ENCODE results near the gene SIGLEC7.
A peak's percentile ranks its signal among the peaks of the same experiment; 100 is the strongest.
"Not testable (repeated sequence)": the region's sequence is repeated elsewhere in the genome, so short reads cannot be mapped to it uniquely, and the experiment has no call there.

The SIGLEC7 gene

DNA sequence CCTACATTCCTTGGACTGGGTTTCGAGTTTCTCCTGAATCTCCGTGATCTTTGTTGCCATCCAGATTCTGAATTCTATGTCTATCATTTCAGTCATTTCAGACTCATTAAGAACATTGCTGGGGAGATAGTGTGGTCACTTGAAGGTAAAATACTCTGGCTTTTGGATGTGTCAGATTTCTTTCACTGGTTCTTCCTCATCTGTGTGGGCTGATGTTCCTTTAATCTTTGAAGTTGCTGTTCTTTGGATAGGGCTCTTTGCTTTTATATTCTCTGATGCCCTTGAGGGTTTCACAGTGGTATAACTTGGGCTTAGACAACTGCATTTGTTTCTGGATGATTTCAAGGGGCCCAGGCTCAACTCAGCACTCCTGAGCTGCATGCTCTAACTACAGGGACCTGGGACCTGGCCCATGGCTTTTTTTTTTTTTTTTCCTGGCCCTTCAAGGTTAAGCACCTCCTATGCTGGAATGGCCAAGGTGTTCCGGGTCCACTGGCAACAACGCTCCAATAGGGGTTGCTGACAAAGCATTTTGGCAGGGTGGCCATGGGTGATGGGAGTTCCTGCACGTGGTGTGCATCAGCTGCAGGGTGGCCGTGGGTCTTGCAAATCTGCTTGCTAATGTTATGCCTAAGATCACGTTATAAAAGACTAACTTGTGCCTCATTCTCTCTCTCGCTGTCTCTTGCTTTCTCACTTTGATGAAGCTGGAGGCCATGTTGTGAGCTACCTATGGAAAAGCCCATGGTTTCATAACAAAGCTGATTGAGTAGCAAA is 5.9 kb upstream of the SIGLEC7 start:
- H3K27ac ChIP-seq, result peak overlapping the region in 10 of 21 experiments; percentile 17 to 80 (median 52)
- H3K4me3 ChIP-seq, result no peak overlapping the region

DNA sequence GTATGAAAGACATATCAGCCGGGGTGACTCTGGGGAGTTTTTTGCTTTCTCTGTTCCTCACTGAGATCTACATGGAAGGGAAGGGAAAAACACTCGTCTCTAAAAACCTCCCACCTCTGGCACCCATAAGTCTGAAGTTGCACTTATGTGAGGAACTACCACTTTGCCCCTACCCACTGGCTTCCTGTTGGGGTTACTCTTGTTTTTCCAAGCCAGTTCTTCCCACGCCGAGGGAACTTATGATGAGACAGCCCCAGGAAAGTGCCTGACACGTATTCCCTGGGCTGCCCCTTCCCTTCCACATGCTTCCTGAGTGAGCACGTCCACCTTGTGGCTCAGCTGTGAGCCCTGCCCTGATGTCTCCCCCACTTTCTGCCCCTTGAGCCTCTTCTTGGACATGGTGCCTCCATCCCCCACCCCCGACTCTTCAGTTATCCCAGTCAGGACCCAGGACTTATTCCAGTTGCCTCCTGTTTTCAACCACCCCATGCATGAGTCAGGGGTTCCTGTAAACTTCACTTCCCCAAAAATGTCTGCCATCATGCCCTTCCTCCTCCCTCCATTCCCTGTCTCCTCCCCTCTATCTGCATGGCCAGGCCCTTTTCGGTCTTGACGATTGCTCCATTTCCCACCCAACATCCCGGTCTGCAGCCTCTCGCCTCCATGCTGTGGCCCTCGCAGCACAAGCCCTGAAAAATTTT is 5.1 kb upstream of the SIGLEC7 start:
- peak overlapping the region in 12 of 21 experiments; percentile 17 to 80 (median 66) for H3K27ac ChIP-seq
- H3K4me3 ChIP-seq, result no peak overlapping the region

GRCh38 chr19:51137792-51138425 is 4.2 kb upstream of the SIGLEC7 start:
- Histone ChIP-seq H3K4me3 (no peak overlapping the region), H3K27ac (peak overlapping the region in 14 of 21 experiments; percentile 6 to 80 (median 65))

- H3K4me3 ChIP-seq, result no peak overlapping the region
- peak overlapping the region in 12 of 21 experiments; percentile 6 to 80 (median 67) for H3K27ac ChIP-seq
Measured at GRCh38 chr19:51138549-51138979, 3.5 kb upstream of the SIGLEC7 start.

DNA sequence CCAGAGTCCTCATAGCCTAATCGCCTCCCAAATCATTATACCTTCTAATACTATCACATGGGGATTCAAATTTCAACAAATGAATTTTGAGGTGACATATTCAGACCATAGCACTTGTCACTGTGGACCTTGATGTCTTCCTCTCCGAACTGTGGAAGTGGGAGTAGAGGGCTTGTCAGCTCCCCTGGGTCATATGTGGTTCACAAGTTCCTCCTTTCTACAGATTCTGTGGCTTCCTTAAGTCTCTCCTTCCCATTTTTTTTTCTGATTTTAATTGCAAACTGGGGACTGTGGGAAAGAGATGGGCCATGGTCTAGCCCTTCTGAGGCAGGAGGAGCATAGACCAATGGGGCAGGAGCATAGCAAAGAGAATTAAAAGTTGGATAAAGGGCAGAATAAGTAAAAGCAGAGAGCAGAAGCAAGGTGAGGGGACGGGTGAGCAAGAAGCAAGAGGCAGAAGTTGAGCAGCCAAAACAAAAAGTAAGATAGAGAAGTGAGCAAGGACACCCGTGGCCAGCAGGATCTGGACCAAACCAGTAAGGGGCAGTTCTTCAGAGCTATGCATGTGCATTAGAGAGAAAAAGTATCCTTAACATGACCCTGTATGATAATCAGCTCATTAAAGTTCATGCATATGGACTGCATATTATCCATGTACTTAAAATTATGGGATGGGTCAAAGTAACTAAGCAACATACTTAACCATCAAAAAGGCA is 2.6 kb upstream of the SIGLEC7 start:
- peak overlapping the region in 10 of 21 experiments; percentile 13 to 80 (median 66) for H3K27ac ChIP-seq
- H3K4me3 ChIP-seq, result no peak overlapping the region

DNA sequence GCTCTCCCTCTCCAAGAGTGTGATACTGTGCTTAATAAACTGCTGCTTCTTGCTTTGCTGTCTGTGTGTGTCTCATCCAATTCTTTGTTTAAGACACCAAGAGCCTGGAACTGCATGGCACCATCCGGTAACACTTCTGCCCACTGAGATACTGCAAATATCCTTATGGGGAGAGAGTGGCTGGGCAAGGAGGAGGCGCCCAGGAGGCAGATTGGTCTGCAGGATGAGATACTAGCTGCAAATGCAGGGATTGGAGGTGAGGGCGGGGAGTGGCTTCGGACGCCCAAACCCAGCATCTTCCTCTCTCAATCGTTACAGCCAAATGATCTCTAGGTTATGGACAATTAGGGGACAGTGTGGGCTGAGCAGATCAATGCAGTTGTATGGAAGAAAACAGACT is 1.7 kb upstream of the SIGLEC7 start:
- Histone ChIP-seq H3K4me3 (no peak overlapping the region), H3K27ac (peak overlapping the region in 4 of 21 experiments; percentile 7 to 46 (median 27))

DNA sequence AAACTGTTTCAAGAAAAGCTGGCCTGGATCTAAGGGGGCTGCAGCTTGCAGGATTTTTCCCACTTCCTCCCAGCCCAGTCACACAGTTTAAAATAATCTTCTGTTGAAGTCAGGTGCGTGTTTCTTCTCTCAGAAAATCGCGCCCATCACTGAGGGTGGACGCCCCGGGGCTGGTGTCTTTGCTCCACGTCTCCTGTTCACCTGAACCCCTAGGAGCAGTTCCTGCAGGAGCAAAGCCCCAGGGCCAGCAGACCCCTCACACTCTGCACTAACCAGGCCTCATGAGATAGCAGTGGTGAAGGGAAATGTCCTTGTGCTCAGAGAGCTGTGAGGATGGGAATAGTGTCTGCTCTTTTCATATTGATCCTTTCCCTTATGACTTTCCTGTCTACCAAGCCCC is 920 bp upstream of the SIGLEC7 start:
- peak overlapping the region in 4 of 21 experiments; percentile 35 to 80 (median 47) for H3K27ac ChIP-seq
- no peak overlapping the region for H3K4me3 ChIP-seq

DNA sequence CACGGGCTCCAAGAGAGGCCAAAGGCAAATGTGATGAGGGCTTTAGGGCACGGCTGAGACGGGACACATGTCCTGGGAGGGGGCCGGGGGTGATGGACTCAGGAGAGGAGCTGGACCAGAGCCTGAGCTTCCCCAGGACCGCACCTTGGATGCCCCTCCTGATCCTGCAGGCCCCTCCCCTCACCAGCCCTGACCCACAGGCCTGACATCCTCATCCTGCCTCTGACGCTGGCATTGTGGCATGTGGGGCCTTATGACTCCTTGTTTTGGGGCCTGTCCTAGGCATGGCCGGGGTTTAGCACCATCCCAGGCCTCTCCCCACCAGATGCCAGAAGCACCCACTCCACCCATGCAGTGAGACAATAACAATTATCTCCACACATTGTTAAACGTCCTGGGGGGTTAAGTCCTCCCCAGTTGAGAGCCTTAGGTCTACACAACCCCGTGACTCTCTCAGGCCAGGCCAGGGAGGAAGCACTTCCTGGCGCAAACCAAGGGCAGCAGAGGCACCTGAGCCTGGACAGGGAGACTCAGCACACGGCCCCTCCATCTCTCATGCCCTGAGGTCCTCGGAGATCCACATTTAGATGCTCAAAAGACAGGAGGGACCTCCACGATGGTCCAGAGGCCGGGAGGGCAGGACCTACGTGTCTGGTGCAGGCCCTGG is 841 bp downstream of the SIGLEC7 start:
- H3K4me3 ChIP-seq, result not testable (repeated sequence)
- H3K27ac ChIP-seq, result peak overlapping the region in 2 of 21 experiments; percentile 54 to 80

DNA sequence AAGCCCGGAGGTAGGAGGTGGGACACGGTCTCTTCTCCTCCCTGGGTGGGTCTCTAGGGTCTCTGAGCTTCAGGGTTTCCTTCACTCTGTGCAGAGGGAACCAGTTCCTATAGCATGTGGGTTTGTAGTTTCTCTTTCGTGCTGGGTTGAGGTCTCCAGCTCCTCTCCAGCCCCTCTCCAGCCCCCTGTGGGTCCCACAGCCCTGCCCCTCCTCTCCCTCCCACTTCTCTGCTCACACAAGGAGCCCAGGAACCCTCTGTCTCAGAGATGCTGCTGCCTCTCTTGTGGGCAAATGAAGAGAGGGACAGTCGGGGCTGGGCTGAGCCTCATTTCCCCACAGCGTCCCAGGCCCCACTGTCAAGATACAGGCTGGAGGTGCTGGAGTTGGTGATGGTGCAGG is 1.4 kb downstream of the SIGLEC7 start:
- Histone ChIP-seq H3K4me3 (no peak overlapping the region), H3K27ac (no peak overlapping the region)

GRCh38 chr19:51144482-51145045 is 2.5 kb downstream of the SIGLEC7 start:
- Histone ChIP-seq H3K4me3 (no peak overlapping the region), H3K27ac (no peak overlapping the region)

DNA sequence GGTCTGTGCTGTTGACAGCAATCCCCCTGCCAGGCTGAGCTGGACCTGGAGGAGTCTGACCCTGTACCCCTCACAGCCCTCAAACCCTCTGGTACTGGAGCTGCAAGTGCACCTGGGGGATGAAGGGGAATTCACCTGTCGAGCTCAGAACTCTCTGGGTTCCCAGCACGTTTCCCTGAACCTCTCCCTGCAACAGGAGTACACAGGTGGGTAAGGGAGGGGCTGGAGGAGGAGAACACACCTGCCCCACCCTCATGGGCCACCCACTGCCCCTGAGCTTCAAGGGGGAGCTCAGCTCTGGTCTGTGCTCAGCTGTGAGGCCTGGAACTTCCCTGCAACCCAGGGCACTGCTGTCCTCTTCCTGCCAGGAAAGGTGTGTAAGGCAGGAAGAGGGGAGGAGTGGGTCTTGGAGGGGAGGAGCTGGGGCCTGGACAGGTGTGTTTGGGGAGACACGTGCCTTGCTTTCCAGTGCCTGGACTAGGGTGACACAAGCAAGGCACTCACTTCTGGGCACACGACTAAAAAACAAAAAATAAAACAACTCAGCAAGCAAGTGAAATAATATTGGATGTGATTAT is 3.9 kb downstream of the SIGLEC7 start:
- H3K27ac ChIP-seq, result no peak overlapping the region

DNA sequence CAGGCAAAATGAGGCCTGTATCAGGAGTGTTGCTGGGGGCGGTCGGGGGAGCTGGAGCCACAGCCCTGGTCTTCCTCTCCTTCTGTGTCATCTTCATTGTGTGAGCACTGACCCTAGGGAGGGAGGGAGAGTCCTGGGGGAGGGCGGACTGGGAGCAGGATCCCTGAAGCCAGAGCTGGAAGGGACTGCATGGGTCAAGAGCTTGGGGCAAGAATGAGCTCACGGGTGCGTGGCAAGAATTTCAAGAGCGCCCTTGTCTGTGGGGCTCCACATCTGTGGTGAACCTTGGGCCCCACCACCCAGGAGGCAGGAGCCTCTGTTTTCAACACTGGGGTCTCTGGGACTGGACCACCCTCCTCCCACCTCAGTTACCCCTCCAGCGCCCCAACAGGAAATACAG is 4.7 kb downstream of the SIGLEC7 start:
- no peak overlapping the region for H3K4me3 ChIP-seq
- no peak overlapping the region for H3K27ac ChIP-seq

More for the DNA sequence above, 3.9 kb downstream of the SIGLEC7 start:
- no peak overlapping the region for H3K4me3 ChIP-seq

- H3K4me3 ChIP-seq, result no peak overlapping the region
- H3K27ac ChIP-seq, result no peak overlapping the region
Measured at GRCh38 chr19:51147663-51148062, 5.6 kb downstream of the SIGLEC7 start.

DNA sequence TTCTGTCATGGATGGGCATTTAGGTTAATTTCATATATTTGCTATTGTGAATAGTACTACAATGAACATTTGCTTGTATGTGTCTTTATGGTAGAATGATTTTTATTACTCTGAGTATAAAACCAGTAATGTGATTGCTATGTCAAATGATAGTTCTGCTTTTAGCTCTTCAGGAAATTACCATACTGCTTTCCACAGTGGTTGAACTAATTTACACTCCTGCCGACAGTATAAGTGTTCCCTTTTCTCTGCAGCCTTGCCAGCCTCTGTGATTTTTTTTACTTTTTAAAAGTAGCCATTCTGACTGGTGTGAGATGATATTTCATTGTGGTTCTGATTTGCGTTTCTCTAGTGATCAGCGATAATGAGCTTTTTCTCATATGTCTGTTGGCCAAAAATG is 6.5 kb downstream of the SIGLEC7 start:
- Histone ChIP-seq H3K27ac (no peak overlapping the region), H3K4me3 (no peak overlapping the region)

GRCh38 chr19:51150627-51151026 is 8.5 kb downstream of the SIGLEC7 start:
- Histone ChIP-seq H3K27ac (no peak overlapping the region), H3K4me3 (no peak overlapping the region)

GRCh38 chr19:51156710-51157109 is 14.6 kb downstream of the SIGLEC7 start:
- no peak overlapping the region for H3K4me3 ChIP-seq

DNA sequence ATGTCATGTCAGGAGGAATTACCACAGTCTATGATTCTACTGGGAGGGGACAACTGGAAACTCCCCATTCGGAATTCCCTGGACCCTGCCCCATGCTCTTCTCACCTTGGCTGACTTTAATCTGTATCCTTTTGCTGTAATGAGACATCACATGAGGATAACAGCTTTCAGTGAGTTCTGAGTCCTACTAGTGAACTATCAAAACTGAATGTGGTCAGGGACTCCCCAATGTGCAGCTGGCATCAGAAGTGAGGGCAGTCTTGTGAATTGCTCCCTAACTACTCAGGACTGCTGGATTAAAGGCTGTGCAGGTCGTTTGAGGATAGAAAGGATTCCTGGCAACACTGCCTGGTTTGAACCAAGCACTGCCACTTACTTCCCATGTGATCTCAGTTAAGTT is 15.2 kb downstream of the SIGLEC7 start:
- no peak overlapping the region for H3K4me3 ChIP-seq
- no peak overlapping the region for H3K27ac ChIP-seq

More at GRCh38 chr19:51156710-51157109, 14.6 kb downstream of the SIGLEC7 start:
- no peak overlapping the region for H3K27ac ChIP-seq

DNA sequence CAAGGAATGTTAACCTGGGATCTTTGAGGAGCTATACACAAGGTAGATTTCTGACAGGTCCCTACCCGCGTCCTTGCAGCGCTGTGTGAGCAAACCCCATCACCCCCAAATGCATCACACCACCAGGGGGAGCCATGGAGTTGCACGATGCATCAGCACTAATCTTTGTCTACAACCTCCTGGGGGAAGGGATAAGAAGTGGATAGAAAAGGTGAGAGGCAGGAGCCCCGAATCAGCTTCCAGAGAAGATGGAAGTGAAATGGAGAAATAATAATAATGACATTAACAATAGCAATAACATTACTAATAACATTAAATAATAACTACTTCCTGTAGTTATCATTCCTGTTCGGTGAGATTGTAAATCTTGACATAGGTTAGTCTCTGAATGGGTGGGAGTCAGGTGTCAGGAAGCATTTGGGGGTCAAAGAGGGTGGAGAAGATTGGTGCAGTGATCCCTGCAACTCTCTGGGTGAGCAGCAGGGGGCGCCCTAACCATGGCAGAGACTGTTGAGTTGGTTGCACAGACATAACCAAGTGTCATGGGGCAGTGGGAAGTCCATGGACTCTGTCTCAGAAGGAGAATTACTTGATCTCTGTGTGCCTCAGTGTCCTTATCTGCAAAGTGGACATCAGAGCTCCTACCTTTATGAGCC is 16.5 kb downstream of the SIGLEC7 start:
- Histone ChIP-seq H3K27ac (no peak overlapping the region), H3K4me3 (no peak overlapping the region)

Data from skin epidermis (tissue), 12 donors.